Neural progenitor cell (in vitro differentiated cells): Measurements from ENCODE around the gene EEF1AKMT3. TPM values are rescaled to one million over a fixed set of nuclear protein-coding genes. Genes with fewer than 3 reads are reported as not detected.
"Not testable (repeated sequence)": the region's sequence is repeated elsewhere in the genome, so short reads cannot be mapped to it uniquely, and the experiment has no call there.

ENCODE experiments used
- DNase-seq: peaks from one replicate; pipeline ENCODE4 v3.0.0-alpha.2; 2016; ENCODE audit warnings: low spot score
- H2AFZ ChIP-seq: fragments of 200-600 bp; sonication (generic); replicated peaks from 2 replicates; pipeline ENCODE4 v1.6.1; 2016; ENCODE audit warnings: antibody characterized with exemption
- H3F3A ChIP-seq: fragments of 200-600 bp; sonication (generic); 2 replicates; pipeline ENCODE4 v1.6.1; 2016; ENCODE audit warnings: antibody characterized with exemption, low read depth
- H3K27ac ChIP-seq: fragments of 200-600 bp; sonication (generic); 2 replicates; pipeline ENCODE4 v1.5.1; 2016; ENCODE audit warnings: mild to moderate bottlenecking
- H3K27me3 ChIP-seq: fragments of 200-600 bp; sonication (generic); 2 replicates; pipeline ENCODE4 v1.6.1; 2016; ENCODE audit warnings: mild to moderate bottlenecking, moderate library complexity
- H3K36me3 ChIP-seq: fragments of 200-600 bp; sonication (generic); 2 replicates; pipeline ENCODE4 v1.5.1; 2016
- H3K4me1 ChIP-seq: fragments of 200-600 bp; sonication (generic); 2 replicates; pipeline ENCODE4 v1.6.1; 2016; ENCODE audit warnings: mixed run types
- H3K4me2 ChIP-seq: fragments of 200-600 bp; sonication (generic); 2 replicates; pipeline ENCODE4 v1.6.1; 2016
- H3K4me3 ChIP-seq: fragments of 200-600 bp; sonication (generic); 2 replicates; pipeline ENCODE4 v1.5.1; 2016
- H3K79me2 ChIP-seq: fragments of 200-600 bp; sonication (generic); 2 replicates; pipeline ENCODE4 v1.6.1; 2016; ENCODE audit warnings: low read depth
- H3K9ac ChIP-seq: fragments of 200-600 bp; sonication (generic); 2 replicates; pipeline ENCODE4 v1.6.1; 2016
- H3K9me3 ChIP-seq: fragments of 200-600 bp; sonication (generic); 2 replicates; pipeline ENCODE4 v1.5.1; 2016; ENCODE audit warnings: low read depth
- H4K20me1 ChIP-seq: fragments of 200-600 bp; sonication (generic); 2 replicates; pipeline ENCODE4 v1.6.1; 2016; ENCODE audit warnings: low read depth
- H3K27ac Mint-ChIP-seq: 3 replicates; pipeline ENCODE4 v1.8.0; 2021; ENCODE audit warnings: mixed read lengths
- H3K27me3 Mint-ChIP-seq: 2 replicates; pipeline ENCODE4 v1.8.0; 2022; ENCODE audit warnings: low read depth, mild to moderate bottlenecking, inconsistent platforms, moderate library complexity, mixed read lengths; ENCODE audit not compliant: insufficient read depth
- H3K36me3 Mint-ChIP-seq: 3 replicates; pipeline ENCODE4 v1.8.0; 2021; ENCODE audit warnings: mixed read lengths
- H3K4me1 Mint-ChIP-seq: 3 replicates; pipeline ENCODE4 v1.8.0; 2021; ENCODE audit warnings: mixed read lengths
- H3K4me3 Mint-ChIP-seq: 3 replicates; pipeline ENCODE4 v1.8.0; 2021; ENCODE audit warnings: mild to moderate bottlenecking, moderate library complexity, mixed read lengths
- H3K9me3 Mint-ChIP-seq: 3 replicates; pipeline ENCODE4 v1.8.0; 2020; ENCODE audit warnings: mixed read lengths
- EZH2 ChIP-seq: fragments of 200-600 bp; sonication (generic); IDR thresholded peaks from 2 replicates; pipeline ENCODE4 v1.6.1; 2017; ENCODE audit warnings: antibody characterized with exemption, mild to moderate bottlenecking, moderate library complexity
- EZH2phosphoT487 ChIP-seq: fragments of 200-600 bp; sonication (generic); IDR thresholded peaks from 2 replicates; pipeline ENCODE4 v1.6.1; 2017; ENCODE audit warnings: antibody characterized with exemption
- total RNA-seq: library from RNA; depleted of rRNA; stranded (reverse); fragments of >200 nt; gene quantifications from 2 replicates; pipeline ENCODE4 v1.2.3, GENCODE V29; 2015; ENCODE audit warnings: low replicate concordance
- TF ChIP-seq, protein P1 (sequence below): fragments of 200-600 bp; sonication (generic); IDR thresholded peaks from 2 replicates; pipeline ENCODE4 v1.5.1; 2017; ENCODE audit warnings: antibody characterized with exemption, mild to moderate bottlenecking

EEF1AKMT3 gene
- total RNA-seq, 1 donor from 2014 or later, result 2.1 TPM

- peaks cover 19% of the 10 kb centered on the region for H3F3A ChIP-seq
- TF ChIP-seq EZH2phosphoT487 (no peak), EZH2 (no peak)
- TF ChIP-seq, protein P1, sequence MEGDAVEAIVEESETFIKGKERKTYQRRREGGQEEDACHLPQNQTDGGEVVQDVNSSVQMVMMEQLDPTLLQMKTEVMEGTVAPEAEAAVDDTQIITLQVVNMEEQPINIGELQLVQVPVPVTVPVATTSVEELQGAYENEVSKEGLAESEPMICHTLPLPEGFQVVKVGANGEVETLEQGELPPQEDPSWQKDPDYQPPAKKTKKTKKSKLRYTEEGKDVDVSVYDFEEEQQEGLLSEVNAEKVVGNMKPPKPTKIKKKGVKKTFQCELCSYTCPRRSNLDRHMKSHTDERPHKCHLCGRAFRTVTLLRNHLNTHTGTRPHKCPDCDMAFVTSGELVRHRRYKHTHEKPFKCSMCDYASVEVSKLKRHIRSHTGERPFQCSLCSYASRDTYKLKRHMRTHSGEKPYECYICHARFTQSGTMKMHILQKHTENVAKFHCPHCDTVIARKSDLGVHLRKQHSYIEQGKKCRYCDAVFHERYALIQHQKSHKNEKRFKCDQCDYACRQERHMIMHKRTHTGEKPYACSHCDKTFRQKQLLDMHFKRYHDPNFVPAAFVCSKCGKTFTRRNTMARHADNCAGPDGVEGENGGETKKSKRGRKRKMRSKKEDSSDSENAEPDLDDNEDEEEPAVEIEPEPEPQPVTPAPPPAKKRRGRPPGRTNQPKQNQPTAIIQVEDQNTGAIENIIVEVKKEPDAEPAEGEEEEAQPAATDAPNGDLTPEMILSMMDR, result no peak
- DNase-seq, result no peak
- Mint-ChIP-seq H3K9me3 (no peaks in the 10 kb centered on the region), H3K4me1 (no peaks in the 10 kb centered on the region), H3K27me3 (no peaks in the 10 kb centered on the region), H3K36me3 (peaks cover 4% of the 10 kb centered on the region), H3K4me3 (no peak overlapping the region), H3K27ac (no peak overlapping the region)
- no peak overlapping the region for H3K4me2 ChIP-seq
- no peaks in the 10 kb centered on the region for H3K9me3 ChIP-seq
- H4K20me1 ChIP-seq, result no peaks in the 10 kb centered on the region
- H3K36me3 ChIP-seq, result no peaks in the 10 kb centered on the region
- no peaks in the 10 kb centered on the region for H3K27me3 ChIP-seq
- no peak overlapping the region for H2AFZ ChIP-seq
- no peak overlapping the region for H3K9ac ChIP-seq
- H3K4me3 ChIP-seq, result no peak overlapping the region
- H3K27ac ChIP-seq, result no peak overlapping the region
- H3K4me1 ChIP-seq, result no peaks in the 10 kb centered on the region
- no peaks in the 10 kb centered on the region for H3K79me2 ChIP-seq
Measured at GRCh38 chr12:57816855-57817151, 44.4 kb downstream of the EEF1AKMT3 start.

DNA sequence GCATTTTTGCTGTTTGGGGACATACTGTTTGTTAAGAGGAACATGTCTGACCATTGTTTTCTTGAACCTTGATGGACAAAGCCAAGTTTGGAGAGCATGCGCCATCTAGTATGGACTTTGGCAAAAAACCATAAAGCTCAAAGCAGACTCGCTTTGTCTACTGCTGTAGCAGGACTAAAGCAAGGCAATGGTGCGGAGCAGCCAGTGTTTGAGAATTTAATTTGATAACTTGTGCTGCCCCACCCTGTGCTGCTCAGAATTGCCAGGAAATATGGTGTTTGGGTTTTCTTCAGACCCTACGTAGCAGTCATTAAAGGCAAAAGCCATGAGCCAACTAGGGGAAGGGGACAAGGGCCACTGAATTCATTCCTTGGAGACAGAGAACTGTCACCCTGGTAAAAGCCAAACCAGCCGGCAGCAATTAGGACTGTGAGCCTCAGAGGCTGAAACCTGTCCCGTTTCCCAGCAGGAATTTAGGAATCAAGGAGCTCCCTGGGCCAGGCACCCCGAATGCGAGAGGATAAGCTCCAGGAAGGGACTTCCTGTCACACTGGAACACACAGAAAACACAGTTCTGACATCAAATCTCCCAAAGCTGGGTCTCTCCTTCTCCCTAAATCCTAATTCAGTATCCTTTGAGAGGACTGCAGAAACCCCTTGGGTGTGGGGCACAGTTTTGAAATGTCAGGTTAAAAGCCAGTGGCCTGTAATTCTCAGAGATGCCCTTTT is 45.0 kb downstream of the EEF1AKMT3 start:
- no peak overlapping the region for H3K4me3 Mint-ChIP-seq
- Histone ChIP-seq H3K27ac (no peak overlapping the region), H3K9me3 (no peaks in the 10 kb centered on the region), H3K27me3 (no peaks in the 10 kb centered on the region), H3K36me3 (no peaks in the 10 kb centered on the region), H3F3A (peaks cover 19% of the 10 kb centered on the region), H3K9ac (no peak overlapping the region), H3K79me2 (no peaks in the 10 kb centered on the region), H3K4me2 (no peak overlapping the region), H3K4me1 (no peaks in the 10 kb centered on the region), H4K20me1 (no peaks in the 10 kb centered on the region), H2AFZ (no peak overlapping the region), H3K4me3 (no peak overlapping the region)
- no peaks in the 10 kb centered on the region for H3K9me3 Mint-ChIP-seq
- peaks cover 7% of the 10 kb centered on the region for H3K36me3 Mint-ChIP-seq
- H3K27me3 Mint-ChIP-seq, result no peaks in the 10 kb centered on the region
- no peak for DNase-seq
- TF ChIP-seq EZH2phosphoT487 (no peak), EZH2 (no peak)
- TF ChIP-seq, protein P1, result no peak
- H3K4me1 Mint-ChIP-seq, result no peaks in the 10 kb centered on the region
- no peak overlapping the region for H3K27ac Mint-ChIP-seq

- not testable (repeated sequence) for H4K20me1 ChIP-seq, H3K79me2 ChIP-seq, DNase-seq, H3K27me3 Mint-ChIP-seq, H3K4me1 Mint-ChIP-seq, H3K27ac Mint-ChIP-seq, H3K9me3 Mint-ChIP-seq, H3K4me3 Mint-ChIP-seq, H3K9me3 ChIP-seq, H3K9ac ChIP-seq, H3K27me3 ChIP-seq, H3K4me2 ChIP-seq, H2AFZ ChIP-seq, H3K36me3 ChIP-seq, H3K27ac ChIP-seq, H3K4me1 ChIP-seq, H3K4me3 ChIP-seq
- peaks cover 11% of the 10 kb centered on the region for H3K36me3 Mint-ChIP-seq
- H3F3A ChIP-seq, result peaks cover 19% of the 10 kb centered on the region
Measured at GRCh38 chr12:57817990-57818331, 45.5 kb downstream of the EEF1AKMT3 start.

DNA sequence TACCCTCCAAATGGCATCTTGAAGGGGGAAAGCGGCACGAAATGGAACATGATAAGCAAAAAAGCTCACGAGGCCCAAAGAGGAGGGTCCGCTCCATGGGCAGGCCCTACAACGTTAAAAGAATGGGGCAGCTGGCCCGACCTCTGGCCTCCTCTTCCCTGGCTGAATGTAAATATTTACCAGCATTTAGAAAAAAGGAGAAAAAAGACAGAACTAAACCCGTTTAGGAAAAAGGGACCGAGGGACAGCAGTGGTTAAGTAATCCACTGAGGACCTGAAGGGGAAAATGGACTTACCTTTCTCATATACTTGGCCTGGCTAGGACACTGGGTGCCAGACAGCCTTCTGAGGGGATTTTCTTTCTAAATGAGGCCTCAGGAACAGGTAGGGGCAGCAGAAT is 47.7 kb downstream of the EEF1AKMT3 start:
- not testable (repeated sequence) for H3K36me3 ChIP-seq, DNase-seq, H3K27ac Mint-ChIP-seq, H3K9me3 ChIP-seq, H3K27me3 ChIP-seq, H3K9ac ChIP-seq, H3K4me1 ChIP-seq, H3K27me3 Mint-ChIP-seq, H3K27ac ChIP-seq, H3K79me2 ChIP-seq, H3K4me1 Mint-ChIP-seq, H4K20me1 ChIP-seq, H3K9me3 Mint-ChIP-seq, H2AFZ ChIP-seq, H3K4me2 ChIP-seq, H3K4me3 ChIP-seq, H3K4me3 Mint-ChIP-seq
- peaks cover 19% of the 10 kb centered on the region for H3F3A ChIP-seq
- H3K36me3 Mint-ChIP-seq, result peaks cover 21% of the 10 kb centered on the region

- H3K36me3 Mint-ChIP-seq, result peaks cover 28% of the 10 kb centered on the region
- not testable (repeated sequence) for H3K27me3 Mint-ChIP-seq, H3K36me3 ChIP-seq, H3K4me1 ChIP-seq, H2AFZ ChIP-seq, H3K9me3 ChIP-seq, H3K4me3 Mint-ChIP-seq, DNase-seq, H3K9ac ChIP-seq, H3K9me3 Mint-ChIP-seq, H3K27ac ChIP-seq, H3K4me1 Mint-ChIP-seq, H3K4me2 ChIP-seq, H3K4me3 ChIP-seq, H3K27me3 ChIP-seq, H4K20me1 ChIP-seq, H3K79me2 ChIP-seq, H3K27ac Mint-ChIP-seq
- peaks cover 19% of the 10 kb centered on the region for H3F3A ChIP-seq
Measured at GRCh38 chr12:57821015-57821414, 48.6 kb downstream of the EEF1AKMT3 start.
